ENCODE results near the gene VPS16. TPM values are rescaled to one million over a fixed set of nuclear protein-coding genes. Genes with fewer than 3 reads are reported as not detected.
A peak's percentile ranks its signal among the peaks of the same experiment; 100 is the strongest.

Gene VPS16
- total and polyA plus RNA-seq, 5 donors, result 16.8 to 24.2 (median 19.6) TPM

- peak within 1 kb of the TSS; percentile 74 for H3K27ac ChIP-seq (ENCODE audit: low read length)
- H3K27me3 ChIP-seq (ENCODE audit: control insufficient read depth, insufficient read depth), result no peaks in the 10 kb centered on the region
- DNase-seq (peak; percentile 93 to 97 (median 97)), ATAC-seq (peak; percentile 97 to 98)
- intact Hi-C loops (cut with DNase I), result loop anchor here in 1 of 4 donors (10.0 kb wide), 1 partner anchor 122 kb away; no protein-coding TSS in a partner anchor
- peaks cover 3% of the 10 kb centered on the region for H3K4me1 ChIP-seq (ENCODE audit: control insufficient read depth, insufficient read depth, low read length)
- WGBS, result under 1% methylated on average over 83 of the region's 83 CpGs
- H3K9me3 ChIP-seq (ENCODE audit: control insufficient read depth, low read length), result no peaks in the 10 kb centered on the region
- peak within 1 kb of the TSS; percentile 90 for H3K4me3 ChIP-seq (ENCODE audit: low read length)
Measured at GRCh38 chr20:2873010-2873746, 32.6 kb downstream of the VPS16 start, which contains the start of gene PTPRA. Gene PTPRA (plus strand): TSS chr20:2873481. CDS start chr20:2964278, 90,797 bp downstream.

- under 1% methylated on average over 29 of the region's 29 CpGs for WGBS
- intact Hi-C loops (cut with DNase I), result loop anchor here in 1 of 4 donors (10.0 kb wide), 1 partner anchor 121 kb away; no protein-coding TSS in a partner anchor
- peak in 1 of 2 donors; percentile 53 for ATAC-seq
- Histone ChIP-seq H3K27me3 (ENCODE audit: control insufficient read depth, insufficient read depth) (no peaks in the 10 kb centered on the region), H3K4me1 (ENCODE audit: control insufficient read depth, insufficient read depth, low read length) (peaks cover 3% of the 10 kb centered on the region), H3K9me3 (ENCODE audit: control insufficient read depth, low read length) (no peaks in the 10 kb centered on the region), H3K4me3 (ENCODE audit: low read length) (peak overlapping the region; percentile 90), H3K27ac (ENCODE audit: low read length) (peak overlapping the region; percentile 74)
- peak; percentile 71 to 86 (median 84) for DNase-seq
Measured at GRCh38 chr20:2873747-2874041, 33.1 kb downstream of the VPS16 start.

GRCh38 chr20:2874456-2874855 lies 33.9 kb downstream of the VPS16 start:
- H3K4me1 ChIP-seq (ENCODE audit: control insufficient read depth, insufficient read depth, low read length), result peaks cover 8% of the 10 kb centered on the region
- 28% methylated on average over 7 of the region's 7 CpGs for WGBS

GRCh38 chr20:2875690-2876203 lies 35.2 kb downstream of the VPS16 start:
- Histone ChIP-seq H3K9me3 (ENCODE audit: control insufficient read depth, low read length) (no peaks in the 10 kb centered on the region), H3K4me1 (ENCODE audit: control insufficient read depth, insufficient read depth, low read length) (peaks cover 8% of the 10 kb centered on the region), H3K4me3 (ENCODE audit: low read length) (no peak overlapping the region), H3K27me3 (ENCODE audit: control insufficient read depth, insufficient read depth) (no peaks in the 10 kb centered on the region), H3K27ac (ENCODE audit: low read length) (no peak overlapping the region)
- intact Hi-C loops (cut with DNase I), result loop anchor here in 1 of 4 donors (10.0 kb wide), 1 partner anchor 119 kb away; no protein-coding TSS in a partner anchor
- 93% methylated on average over 5 of the region's 5 CpGs for WGBS
- ATAC-seq, result no peak
- no peak for DNase-seq

More at GRCh38 chr20:2874456-2874855, 33.9 kb downstream of the VPS16 start:
- DNase-seq (no peak), ATAC-seq (no peak)
- intact Hi-C loops (cut with DNase I), result loop anchor here in 1 of 4 donors (10.0 kb wide), 1 partner anchor 120 kb away; no protein-coding TSS in a partner anchor
- Histone ChIP-seq H3K9me3 (ENCODE audit: control insufficient read depth, low read length) (no peaks in the 10 kb centered on the region), H3K27ac (ENCODE audit: low read length) (no peak overlapping the region), H3K27me3 (ENCODE audit: control insufficient read depth, insufficient read depth) (no peaks in the 10 kb centered on the region), H3K4me3 (ENCODE audit: low read length) (peak overlapping the region; percentile 90)

GRCh38 chr20:2878515-2878914 lies 38.0 kb downstream of the VPS16 start:
- Histone ChIP-seq H3K27ac (ENCODE audit: low read length) (no peak overlapping the region), H3K4me3 (ENCODE audit: low read length) (no peak overlapping the region), H3K9me3 (ENCODE audit: control insufficient read depth, low read length) (no peaks in the 10 kb centered on the region), H3K4me1 (ENCODE audit: control insufficient read depth, insufficient read depth, low read length) (peaks cover 8% of the 10 kb centered on the region), H3K27me3 (ENCODE audit: control insufficient read depth, insufficient read depth) (no peaks in the 10 kb centered on the region)
- DNase-seq, result no peak
- no peak for ATAC-seq
- intact Hi-C loops (cut with DNase I), result loop anchor here in 1 of 4 donors (10.0 kb wide), 1 partner anchor 116 kb away; no protein-coding TSS in a partner anchor
- WGBS, result 97% methylated on average over 1 of the region's 1 CpG

GRCh38 chr20:2879146-2879545 lies 38.6 kb downstream of the VPS16 start:
- no peak overlapping the region for H3K27ac ChIP-seq (ENCODE audit: low read length)
- H3K4me3 ChIP-seq (ENCODE audit: low read length), result no peak overlapping the region
- H3K4me1 ChIP-seq (ENCODE audit: control insufficient read depth, insufficient read depth, low read length), result peaks cover 9% of the 10 kb centered on the region
- ATAC-seq (peak; percentile 42 to 70), DNase-seq (no peak)
- intact Hi-C loops (cut with DNase I), result loop anchor here in 1 of 4 donors (10.0 kb wide), 1 partner anchor 116 kb away; no protein-coding TSS in a partner anchor
- no peaks in the 10 kb centered on the region for H3K27me3 ChIP-seq (ENCODE audit: control insufficient read depth, insufficient read depth)
- H3K9me3 ChIP-seq (ENCODE audit: control insufficient read depth, low read length), result no peaks in the 10 kb centered on the region
- 43% methylated on average over 3 of the region's 3 CpGs for WGBS

GRCh38 chr20:2880650-2881049 lies 40.1 kb downstream of the VPS16 start:
- no peak overlapping the region for H3K27ac ChIP-seq (ENCODE audit: low read length)
- H3K27me3 ChIP-seq (ENCODE audit: control insufficient read depth, insufficient read depth), result no peaks in the 10 kb centered on the region
- no peaks in the 10 kb centered on the region for H3K9me3 ChIP-seq (ENCODE audit: control insufficient read depth, low read length)
- ATAC-seq (no peak), DNase-seq (no peak)
- no peak overlapping the region for H3K4me3 ChIP-seq (ENCODE audit: low read length)
- WGBS, result 87% methylated on average over 7 of the region's 7 CpGs
- peaks cover 6% of the 10 kb centered on the region for H3K4me1 ChIP-seq (ENCODE audit: control insufficient read depth, insufficient read depth, low read length)
- intact Hi-C loops (cut with DNase I), result no loop called here

GRCh38 chr20:2883726-2884637 lies 43.4 kb downstream of the VPS16 start:
- DNase-seq (no peak), ATAC-seq (no peak)
- Histone ChIP-seq H3K27ac (ENCODE audit: low read length) (no peak overlapping the region), H3K9me3 (ENCODE audit: control insufficient read depth, low read length) (no peaks in the 10 kb centered on the region), H3K4me3 (ENCODE audit: low read length) (no peak overlapping the region), H3K4me1 (ENCODE audit: control insufficient read depth, insufficient read depth, low read length) (peaks cover 4% of the 10 kb centered on the region), H3K27me3 (ENCODE audit: control insufficient read depth, insufficient read depth) (no peaks in the 10 kb centered on the region)
- intact Hi-C loops (cut with DNase I), result no loop called here
- 79% methylated on average over 3 of the region's 3 CpGs for WGBS

GRCh38 chr20:2887715-2888114 lies 47.2 kb downstream of the VPS16 start:
- WGBS, result 84% methylated on average over 3 of the region's 3 CpGs
- H3K9me3 ChIP-seq (ENCODE audit: control insufficient read depth, low read length), result no peaks in the 10 kb centered on the region
- no peaks in the 10 kb centered on the region for H3K27me3 ChIP-seq (ENCODE audit: control insufficient read depth, insufficient read depth)
- peaks cover 3% of the 10 kb centered on the region for H3K4me1 ChIP-seq (ENCODE audit: control insufficient read depth, insufficient read depth, low read length)
- intact Hi-C loops (cut with DNase I), result no loop called here
- H3K4me3 ChIP-seq (ENCODE audit: low read length), result no peak overlapping the region
- DNase-seq, result no peak
- no peak overlapping the region for H3K27ac ChIP-seq (ENCODE audit: low read length)
- no peak for ATAC-seq

- Histone ChIP-seq H3K9me3 (ENCODE audit: control insufficient read depth, low read length) (no peaks in the 10 kb centered on the region), H3K27ac (ENCODE audit: low read length) (no peak overlapping the region), H3K27me3 (ENCODE audit: control insufficient read depth, insufficient read depth) (no peaks in the 10 kb centered on the region), H3K4me1 (ENCODE audit: control insufficient read depth, insufficient read depth, low read length) (peaks cover 3% of the 10 kb centered on the region), H3K4me3 (ENCODE audit: low read length) (no peak overlapping the region)
- ATAC-seq (no peak), DNase-seq (no peak)
- WGBS, result 95% methylated on average over 4 of the region's 4 CpGs
- intact Hi-C loops (cut with DNase I), result no loop called here
Measured at GRCh38 chr20:2888224-2888955, 47.8 kb downstream of the VPS16 start.
